Activated naive CD4-positive, alpha-beta T cell treated with anti-CD3 and anti-CD28 coated beads, Interleukin-2, amount 10 ng/mL, durations not matched to agents 7 days and 5 days (primary cell): ENCODE data around the gene MICALL2.

ENCODE experiments used
- CTCF ChIA-PET: fragments of 350-600 bp; sonication (Branson Sonifier 250); formaldehyde crosslinking; loops from one replicate; lab custom pipeline; 2021; ENCODE audit warnings: antibody characterized with exemption; lab: Charles Lee
- DNase-seq: peaks from one replicate; pipeline ENCODE4 v3.0.0-alpha.2; 2020
- H3K27ac Mint-ChIP-seq: one replicate; pipeline ENCODE4 v1.8.0; 2021; ENCODE audit warnings: mild to moderate bottlenecking, moderate library complexity, mixed read lengths
- H3K27me3 Mint-ChIP-seq: one replicate; pipeline ENCODE4 v1.8.0; 2021; ENCODE audit warnings: mild to moderate bottlenecking, mixed read lengths
- H3K36me3 Mint-ChIP-seq: one replicate; pipeline ENCODE4 v1.8.0; 2021; ENCODE audit warnings: mixed read lengths
- H3K4me1 Mint-ChIP-seq: one replicate; pipeline ENCODE4 v1.8.0; 2021; ENCODE audit warnings: mixed read lengths
- H3K4me3 Mint-ChIP-seq: one replicate; pipeline ENCODE4 v1.8.0; 2021; ENCODE audit warnings: mild to moderate bottlenecking, moderate library complexity, mixed read lengths
- H3K9me3 Mint-ChIP-seq: one replicate; pipeline ENCODE4 v1.8.0; 2021; ENCODE audit warnings: mixed read lengths

The MICALL2 gene

GRCh38 chr7:1408466-1408865 lies 50.8 kb downstream of the MICALL2 start:
- H3K27me3 Mint-ChIP-seq: peaks cover 47% of the 10 kb centered on the region

GRCh38 chr7:1407892-1408291 lies 51.4 kb downstream of the MICALL2 start:
- Mint-ChIP-seq H3K9me3 (no peaks in the 10 kb centered on the region), H3K36me3 (no peaks in the 10 kb centered on the region), H3K4me1 (peaks cover 3% of the 10 kb centered on the region), H3K4me3 (no peak overlapping the region), H3K27ac (no peak overlapping the region), H3K27me3 (peaks cover 51% of the 10 kb centered on the region)
- CTCF ChIA-PET: no interaction called here
- no peak for DNase-seq

More at GRCh38 chr7:1408466-1408865, 50.8 kb downstream of the MICALL2 start:
- peaks cover 6% of the 10 kb centered on the region for H3K4me1 Mint-ChIP-seq
- no peak for DNase-seq
- no peaks in the 10 kb centered on the region for H3K9me3 Mint-ChIP-seq
- CTCF ChIA-PET: no interaction called here
- no peak overlapping the region for H3K27ac Mint-ChIP-seq
- H3K36me3 Mint-ChIP-seq: no peaks in the 10 kb centered on the region
- no peak overlapping the region for H3K4me3 Mint-ChIP-seq

- peaks cover 3% of the 10 kb centered on the region for H3K4me1 Mint-ChIP-seq
- no peaks in the 10 kb centered on the region for H3K9me3 Mint-ChIP-seq
- no peak overlapping the region for H3K27ac Mint-ChIP-seq
- no peak overlapping the region for H3K4me3 Mint-ChIP-seq
- CTCF ChIA-PET: no interaction called here
- no peak for DNase-seq
- no peaks in the 10 kb centered on the region for H3K36me3 Mint-ChIP-seq
- H3K27me3 Mint-ChIP-seq: peaks cover 64% of the 10 kb centered on the region
These were observed 54.2 kb downstream of the MICALL2 start for GRCh38 chr7:1404898-1405548.

- DNase-seq: no peak
- Mint-ChIP-seq H3K4me3 (no peak overlapping the region), H3K36me3 (no peaks in the 10 kb centered on the region), H3K27ac (no peak overlapping the region), H3K9me3 (no peaks in the 10 kb centered on the region), H3K27me3 (peaks cover 68% of the 10 kb centered on the region), H3K4me1 (peaks cover 3% of the 10 kb centered on the region)
- CTCF ChIA-PET: interaction anchor here (0.5 kb wide), 1 partner anchor 240 kb away, joined by 3 read pairs; no protein-coding TSS in a partner anchor
These were observed 54.8 kb downstream of the MICALL2 start for GRCh38 chr7:1404460-1404809.

GRCh38 chr7:1403638-1404459 lies 55.4 kb downstream of the MICALL2 start:
- DNase-seq: no peak
- H3K4me3 Mint-ChIP-seq: no peak overlapping the region
- H3K27ac Mint-ChIP-seq: no peak overlapping the region
- peaks cover 74% of the 10 kb centered on the region for H3K27me3 Mint-ChIP-seq
- CTCF ChIA-PET: interaction anchor here (0.5 kb wide), 1 partner anchor 240 kb away, joined by 3 read pairs; no protein-coding TSS in a partner anchor
- no peaks in the 10 kb centered on the region for H3K36me3 Mint-ChIP-seq
- H3K4me1 Mint-ChIP-seq: peaks cover 3% of the 10 kb centered on the region
- H3K9me3 Mint-ChIP-seq: no peaks in the 10 kb centered on the region

- H3K4me1 Mint-ChIP-seq: peaks cover 3% of the 10 kb centered on the region
- peaks cover 74% of the 10 kb centered on the region for H3K27me3 Mint-ChIP-seq
- no peaks in the 10 kb centered on the region for H3K9me3 Mint-ChIP-seq
- no peaks in the 10 kb centered on the region for H3K36me3 Mint-ChIP-seq
- H3K27ac Mint-ChIP-seq: no peak overlapping the region
- no peak for DNase-seq
- CTCF ChIA-PET: no interaction called here
- no peak overlapping the region for H3K4me3 Mint-ChIP-seq
These were observed 56.3 kb downstream of the MICALL2 start for GRCh38 chr7:1402791-1403637.

- CTCF ChIA-PET: interaction anchor here (1.1 kb wide), 1 partner anchor 11 kb away, joined by 4 read pairs; no protein-coding TSS in a partner anchor
- Mint-ChIP-seq H3K4me1 (peaks cover 3% of the 10 kb centered on the region), H3K9me3 (no peaks in the 10 kb centered on the region), H3K27ac (no peak overlapping the region), H3K36me3 (no peaks in the 10 kb centered on the region), H3K4me3 (no peak overlapping the region), H3K27me3 (peaks cover 74% of the 10 kb centered on the region)
- no peak for DNase-seq
These were observed 57.0 kb downstream of the MICALL2 start for GRCh38 chr7:1402110-1402790.

- Mint-ChIP-seq H3K4me1 (peaks cover 3% of the 10 kb centered on the region), H3K4me3 (no peak overlapping the region), H3K9me3 (no peaks in the 10 kb centered on the region), H3K27ac (no peak overlapping the region), H3K27me3 (peaks cover 68% of the 10 kb centered on the region), H3K36me3 (no peaks in the 10 kb centered on the region)
- CTCF ChIA-PET: interaction anchor here (1.1 to 1.5 kb wide), 2 partner anchors 12 to 19 kb away, joined by 4 to 5 read pairs; no protein-coding TSS in a partner anchor
- DNase-seq: no peak
These were observed 58.3 kb downstream of the MICALL2 start for GRCh38 chr7:1401011-1401410.

- peaks cover under 1% of the 10 kb centered on the region for H3K9me3 Mint-ChIP-seq
- CTCF ChIA-PET: interaction anchor here (1.5 kb wide), 1 partner anchor 18 kb away, joined by 5 read pairs; no protein-coding TSS in a partner anchor
- no peak for DNase-seq
- peaks cover 63% of the 10 kb centered on the region for H3K27me3 Mint-ChIP-seq
- peaks cover 3% of the 10 kb centered on the region for H3K4me1 Mint-ChIP-seq
- H3K27ac Mint-ChIP-seq: no peak overlapping the region
- no peak overlapping the region for H3K4me3 Mint-ChIP-seq
- H3K36me3 Mint-ChIP-seq: no peaks in the 10 kb centered on the region
These were observed 58.9 kb downstream of the MICALL2 start for GRCh38 chr7:1400371-1400770.

- peaks cover 3% of the 10 kb centered on the region for H3K9me3 Mint-ChIP-seq
- H3K4me1 Mint-ChIP-seq: no peaks in the 10 kb centered on the region
- peaks cover 36% of the 10 kb centered on the region for H3K27me3 Mint-ChIP-seq
- H3K36me3 Mint-ChIP-seq: no peaks in the 10 kb centered on the region
- CTCF ChIA-PET: no interaction called here
- no peak overlapping the region for H3K27ac Mint-ChIP-seq
- no peak for DNase-seq
- H3K4me3 Mint-ChIP-seq: no peak overlapping the region
These were observed 61.6 kb downstream of the MICALL2 start for GRCh38 chr7:1397491-1398327.

- Mint-ChIP-seq H3K36me3 (no peaks in the 10 kb centered on the region), H3K27ac (no peak overlapping the region), H3K4me1 (no peaks in the 10 kb centered on the region), H3K4me3 (no peak overlapping the region), H3K27me3 (peaks cover 30% of the 10 kb centered on the region), H3K9me3 (peaks cover 7% of the 10 kb centered on the region)
- no peak for DNase-seq
- CTCF ChIA-PET: no interaction called here
These were observed 63.1 kb downstream of the MICALL2 start for GRCh38 chr7:1396195-1396594.

GRCh38 chr7:1395211-1396070 lies 63.8 kb downstream of the MICALL2 start:
- H3K9me3 Mint-ChIP-seq: peaks cover 8% of the 10 kb centered on the region
- H3K27me3 Mint-ChIP-seq: peaks cover 29% of the 10 kb centered on the region
- no peak overlapping the region for H3K4me3 Mint-ChIP-seq
- H3K27ac Mint-ChIP-seq: no peak overlapping the region
- no peak for DNase-seq
- no peaks in the 10 kb centered on the region for H3K36me3 Mint-ChIP-seq
- CTCF ChIA-PET: no interaction called here
- no peaks in the 10 kb centered on the region for H3K4me1 Mint-ChIP-seq
